OCI-LY3 (cell line): ENCODE results near the gene JADE2.
"Not testable (repeated sequence)": the region's sequence is repeated elsewhere in the genome, so short reads cannot be mapped to it uniquely, and the experiment has no call there.

Experiments used
- H2AFZ ChIP-seq: fragments of 200-600, 300-600 bp; shearing (Covaris generic); 2 replicates; pipeline ENCODE4 v1.6.0; 2014; ENCODE audit warnings: antibody characterized with exemption, low read depth, low read length
- H3K27ac ChIP-seq: fragments of 200-600, 300-600 bp; sonication (generic); 2 replicates; pipeline ENCODE4 v1.5.1; 2014; ENCODE audit warnings: mild to moderate bottlenecking, low read length, moderate library complexity, mixed read lengths
- H3K27me3 ChIP-seq: fragments of 200-600, 300-600 bp; sonication (generic); 2 replicates; pipeline ENCODE4 v1.6.1; 2014; ENCODE audit warnings: low read depth, low read length, mixed read lengths
- H3K36me3 ChIP-seq: fragments of 200-600, 300-600 bp; sonication (generic); replicated peaks from 2 replicates; pipeline ENCODE3; 2014; ENCODE audit warnings: low read depth, low read length, mixed read lengths
- H3K4me1 ChIP-seq: fragments of 300-600, 200-600 bp; sonication (generic); 2 replicates; pipeline ENCODE4 v1.6.1; 2014; ENCODE audit warnings: low read length, mixed read lengths
- H3K4me2 ChIP-seq: fragments of 200-600, 300-600 bp; sonication (generic); 2 replicates; pipeline ENCODE4 v1.6.1; 2014; ENCODE audit warnings: low read length, mixed read lengths
- H3K4me3 ChIP-seq: fragments of 300-600, 200-600 bp; sonication (generic); 2 replicates; pipeline ENCODE4 v1.5.1; 2014; ENCODE audit warnings: antibody characterized with exemption, mild to moderate bottlenecking, low read length, moderate library complexity
- H3K79me2 ChIP-seq: fragments of 300-600, 200-600 bp; shearing (Covaris generic); 2 replicates; pipeline ENCODE4 v1.6.1; 2014; ENCODE audit warnings: mild to moderate bottlenecking, low read length, mixed read lengths
- H3K9ac ChIP-seq: fragments of 300-600, 200-600 bp; shearing (Covaris generic); 2 replicates; pipeline ENCODE4 v1.6.0; 2014; ENCODE audit warnings: mild to moderate bottlenecking, low read length, moderate library complexity
- H3K9me3 ChIP-seq: fragments of 200-600, 300-600 bp; shearing (Covaris generic); 2 replicates; pipeline ENCODE4 v1.6.1; 2014; ENCODE audit warnings: low read length, mixed read lengths; ENCODE audit not compliant: insufficient read depth
- H4K20me1 ChIP-seq: fragments of 200-600, 300-600 bp; sonication (generic); 2 replicates; pipeline ENCODE4 v1.6.1; 2016; ENCODE audit warnings: low read length, mixed read lengths; ENCODE audit not compliant: insufficient read depth
- CTCF ChIP-seq: fragments of 200-600, 300-600 bp; sonication (generic); IDR thresholded peaks from 2 replicates; pipeline ENCODE4 v1.5.1; 2014; ENCODE audit warnings: antibody characterized with exemption, low read length, low read depth
- EZH2phosphoT487 ChIP-seq: fragments of 200-600 bp; shearing (Covaris generic); IDR thresholded peaks from 2 replicates; pipeline ENCODE4 v1.6.1; 2018; ENCODE audit warnings: antibody characterized with exemption, mixed run types, low read depth

JADE2 gene

GRCh38 chr5:134512661-134512999 lies 12.8 kb upstream of the JADE2 start:
- Histone ChIP-seq H3K4me2 (no peak overlapping the region), H3K79me2 (no peaks in the 10 kb centered on the region), H3K9ac (no peak overlapping the region), H3K27ac (no peak overlapping the region), H3K9me3 (no peaks in the 10 kb centered on the region), H4K20me1 (no peaks in the 10 kb centered on the region), H3K36me3 (no peaks in the 10 kb centered on the region), H3K27me3 (no peaks in the 10 kb centered on the region), H2AFZ (no peak overlapping the region), H3K4me1 (no peaks in the 10 kb centered on the region), H3K4me3 (no peak overlapping the region)
- TF ChIP-seq CTCF, result no peak
- TF ChIP-seq EZH2phosphoT487, result no peak

- Histone ChIP-seq H3K9me3 (no peaks in the 10 kb centered on the region), H3K4me1 (no peaks in the 10 kb centered on the region), H3K27me3 (no peaks in the 10 kb centered on the region), H4K20me1 (no peaks in the 10 kb centered on the region), H3K36me3 (no peaks in the 10 kb centered on the region), H3K79me2 (no peaks in the 10 kb centered on the region), H3K27ac (no peak overlapping the region), H3K4me2 (no peak overlapping the region), H3K9ac (no peak overlapping the region), H3K4me3 (no peak overlapping the region), H2AFZ (no peak overlapping the region)
- no peak for TF ChIP-seq EZH2phosphoT487
- TF ChIP-seq CTCF, result no peak
Observed at GRCh38 chr5:134515801-134516200, 9.7 kb upstream of the JADE2 start.

- H3K4me2 ChIP-seq, H3K36me3 ChIP-seq, H3K27ac ChIP-seq, H4K20me1 ChIP-seq, H3K9me3 ChIP-seq, H3K4me1 ChIP-seq, H3K27me3 ChIP-seq, H3K79me2 ChIP-seq, H3K4me3 ChIP-seq, H2AFZ ChIP-seq, H3K9ac ChIP-seq: not testable (repeated sequence)
Observed at GRCh38 chr5:134516984-134517383, 8.5 kb upstream of the JADE2 start.

- peaks cover 5% of the 10 kb centered on the region; the same call in 1 of the 2 replicates for H3K4me1 ChIP-seq
- H3K27ac ChIP-seq, result no peak overlapping the region
- H3K4me3 ChIP-seq, result no peak overlapping the region
- H3K9me3 ChIP-seq, result no peaks in the 10 kb centered on the region
- no peak overlapping the region for H3K4me2 ChIP-seq
- no peak overlapping the region for H3K9ac ChIP-seq
- H3K27me3 ChIP-seq, result no peaks in the 10 kb centered on the region
- H4K20me1 ChIP-seq, result no peaks in the 10 kb centered on the region
- no peak overlapping the region for H2AFZ ChIP-seq
- no peaks in the 10 kb centered on the region for H3K79me2 ChIP-seq
- TF ChIP-seq CTCF, result no peak
- no peak for TF ChIP-seq EZH2phosphoT487
- no peaks in the 10 kb centered on the region for H3K36me3 ChIP-seq
Observed at GRCh38 chr5:134517553-134517952, 7.9 kb upstream of the JADE2 start.

- Histone ChIP-seq H3K79me2 (peaks cover 8% of the 10 kb centered on the region; the same call in 1 of the 2 replicates), H3K9ac (no peak overlapping the region), H3K27ac (no peak overlapping the region), H3K4me2 (no peak overlapping the region), H3K9me3 (no peaks in the 10 kb centered on the region), H2AFZ (no peak overlapping the region), H3K4me1 (peaks cover 12% of the 10 kb centered on the region; the same call in 1 of the 2 replicates), H3K36me3 (no peaks in the 10 kb centered on the region), H3K27me3 (no peaks in the 10 kb centered on the region), H4K20me1 (no peaks in the 10 kb centered on the region), H3K4me3 (no peak overlapping the region)
- TF ChIP-seq CTCF (no peak), EZH2phosphoT487 (no peak)
Observed at GRCh38 chr5:134519989-134520388, 5.5 kb upstream of the JADE2 start.
